GM21786 (cell line): ENCODE measurements around the gene PPP1R37.
"Not testable (repeated sequence)": the region's sequence is repeated elsewhere in the genome, so short reads cannot be mapped to it uniquely, and the experiment has no call there.

ENCODE experiments used
- ATAC-seq: cut with Tn5 transposase; IDR thresholded peaks from one replicate; pipeline ENCODE4 v1.9.1; 2021; ENCODE audit not compliant: unreplicated experiment

PPP1R37 gene

DNA sequence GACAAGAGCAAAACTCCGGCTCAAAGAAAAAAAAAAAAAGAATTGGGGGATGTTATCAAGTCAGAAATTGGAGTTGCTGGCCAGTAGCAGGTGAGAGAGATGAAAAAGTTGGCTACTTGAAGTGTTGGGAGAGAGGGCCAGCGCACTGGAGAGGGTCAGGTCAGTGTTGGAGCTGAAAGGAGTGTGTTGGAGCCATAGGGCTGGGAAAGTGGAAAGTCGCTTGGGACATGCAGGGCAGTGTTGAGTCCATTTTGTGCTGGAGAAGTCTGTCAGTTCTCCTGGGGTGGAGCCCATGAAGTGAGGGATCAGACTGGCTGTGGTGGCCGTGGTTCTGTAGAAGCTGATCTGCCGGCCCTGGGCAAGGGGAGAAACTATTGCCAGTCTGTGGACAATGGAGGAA, 1.7 kb downstream of the PPP1R37 start:
- no peak for ATAC-seq

DNA sequence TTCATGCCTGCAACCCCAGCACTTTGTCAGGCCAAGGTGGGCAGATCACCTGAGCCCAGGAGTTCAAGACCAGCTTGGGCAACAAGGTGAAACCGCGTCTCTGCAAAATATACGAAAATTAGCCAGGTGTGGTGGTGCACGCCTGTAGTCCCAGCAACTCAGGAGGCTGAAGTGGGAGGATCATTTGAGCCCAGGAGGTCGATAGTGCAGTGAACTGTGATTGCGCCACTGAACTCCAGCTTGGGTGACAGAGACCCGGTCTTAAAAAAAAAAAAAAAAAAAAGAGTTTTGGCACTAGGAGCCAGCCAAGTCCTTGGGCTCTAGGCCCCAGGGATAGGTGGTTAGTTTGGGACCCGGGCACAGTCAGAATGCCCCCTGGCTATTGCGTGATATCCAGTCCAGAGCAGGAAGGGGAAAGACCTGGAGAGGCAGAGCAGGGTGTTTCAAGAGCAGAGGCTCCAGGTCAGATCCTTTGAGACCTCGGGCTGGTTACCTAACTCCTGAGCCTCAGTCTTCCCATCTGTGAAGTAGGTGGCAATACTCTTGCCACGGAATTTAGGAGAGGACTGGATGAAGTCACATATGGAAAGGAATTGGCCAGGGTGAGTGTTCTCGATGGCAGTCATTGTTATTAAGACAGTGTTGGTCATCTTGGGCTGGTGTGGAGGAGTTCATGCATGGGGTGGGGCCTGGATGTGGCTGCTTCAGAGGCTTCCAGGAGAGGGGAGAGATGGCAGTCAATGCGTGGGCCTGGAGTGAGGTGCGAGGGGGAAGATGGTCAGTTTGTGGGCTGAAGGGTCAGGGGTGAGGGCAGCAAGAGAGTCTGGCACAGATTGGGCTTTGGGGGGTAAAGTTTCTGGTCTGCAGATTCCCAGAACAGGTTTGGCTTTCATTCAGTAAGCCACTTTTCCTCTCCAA, 2.8 kb downstream of the PPP1R37 start:
- no peak for ATAC-seq

DNA sequence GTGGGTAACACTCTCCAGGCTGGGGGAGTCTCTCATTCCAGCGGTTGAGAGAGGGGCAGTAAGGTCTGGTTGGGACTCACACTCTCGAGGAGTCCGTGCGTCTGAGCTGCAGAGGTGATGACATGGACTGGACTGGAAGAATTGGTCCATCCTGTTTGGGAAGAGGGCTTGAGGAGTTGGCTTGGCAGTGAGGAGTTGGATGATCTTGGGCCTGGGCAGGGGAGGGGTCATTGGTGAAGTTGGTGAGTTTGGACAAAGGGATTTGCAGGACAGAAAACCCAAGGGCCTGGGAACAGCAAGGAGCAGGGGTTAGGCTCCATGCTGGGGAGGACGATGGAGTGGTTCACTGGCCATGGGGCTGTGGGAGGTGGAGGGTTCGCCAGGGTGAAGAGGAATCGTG, 3.7 kb downstream of the PPP1R37 start:
- no peak for ATAC-seq

DNA sequence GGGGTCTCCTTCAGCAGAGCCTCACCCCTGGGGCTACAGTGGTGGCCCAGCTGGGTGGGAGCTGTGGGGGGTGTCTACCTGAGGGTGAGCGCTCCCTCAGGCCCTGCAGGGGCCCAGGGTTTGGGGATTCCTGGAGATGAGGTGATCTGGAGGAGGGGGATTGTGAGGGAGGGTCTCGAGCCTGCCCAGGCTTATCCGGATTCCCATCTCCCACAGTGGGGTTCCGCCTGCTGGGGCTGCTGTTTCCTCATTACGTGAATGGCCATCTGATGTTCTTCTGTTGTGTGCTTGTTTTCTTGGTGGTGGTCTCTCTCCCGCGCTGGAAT, 4.4 kb downstream of the PPP1R37 start:
- ATAC-seq = no peak

DNA sequence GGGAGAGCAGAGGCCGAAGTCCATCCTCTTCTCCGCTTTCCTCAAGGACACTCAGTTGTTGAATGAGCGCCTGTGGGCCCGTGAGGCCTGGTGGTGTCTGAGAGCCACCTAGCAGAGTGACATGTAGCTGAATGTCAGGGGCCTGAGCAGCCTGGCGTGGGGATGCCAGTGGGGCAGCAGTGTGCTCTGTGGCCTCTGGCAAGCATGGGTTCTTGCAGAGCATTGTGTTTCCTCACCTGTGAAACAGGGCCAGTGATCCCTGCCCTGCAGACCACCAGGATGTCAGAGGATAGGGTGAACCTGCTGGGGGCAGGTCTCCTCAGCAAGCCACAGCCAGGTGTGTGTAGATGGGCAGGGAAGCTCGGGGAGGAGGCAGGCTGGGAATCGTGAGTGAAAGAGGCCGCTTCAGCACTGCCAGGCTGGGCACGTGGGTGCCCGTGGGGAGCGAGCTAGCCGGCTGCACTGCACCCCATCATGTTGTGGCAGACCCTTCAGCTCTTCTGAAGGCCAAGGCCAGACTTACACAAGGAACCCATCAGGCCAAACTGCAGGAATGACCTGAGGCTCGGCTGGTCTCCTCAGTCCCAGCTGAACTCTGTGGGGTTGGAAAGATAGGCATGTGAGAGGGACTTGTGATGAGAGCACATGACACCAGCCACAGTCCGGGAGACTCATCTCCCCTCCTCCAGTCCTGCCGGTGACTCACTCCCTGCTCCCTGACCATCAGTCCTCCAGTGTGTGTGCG, 5.0 kb downstream of the PPP1R37 start:
- no peak for ATAC-seq

DNA sequence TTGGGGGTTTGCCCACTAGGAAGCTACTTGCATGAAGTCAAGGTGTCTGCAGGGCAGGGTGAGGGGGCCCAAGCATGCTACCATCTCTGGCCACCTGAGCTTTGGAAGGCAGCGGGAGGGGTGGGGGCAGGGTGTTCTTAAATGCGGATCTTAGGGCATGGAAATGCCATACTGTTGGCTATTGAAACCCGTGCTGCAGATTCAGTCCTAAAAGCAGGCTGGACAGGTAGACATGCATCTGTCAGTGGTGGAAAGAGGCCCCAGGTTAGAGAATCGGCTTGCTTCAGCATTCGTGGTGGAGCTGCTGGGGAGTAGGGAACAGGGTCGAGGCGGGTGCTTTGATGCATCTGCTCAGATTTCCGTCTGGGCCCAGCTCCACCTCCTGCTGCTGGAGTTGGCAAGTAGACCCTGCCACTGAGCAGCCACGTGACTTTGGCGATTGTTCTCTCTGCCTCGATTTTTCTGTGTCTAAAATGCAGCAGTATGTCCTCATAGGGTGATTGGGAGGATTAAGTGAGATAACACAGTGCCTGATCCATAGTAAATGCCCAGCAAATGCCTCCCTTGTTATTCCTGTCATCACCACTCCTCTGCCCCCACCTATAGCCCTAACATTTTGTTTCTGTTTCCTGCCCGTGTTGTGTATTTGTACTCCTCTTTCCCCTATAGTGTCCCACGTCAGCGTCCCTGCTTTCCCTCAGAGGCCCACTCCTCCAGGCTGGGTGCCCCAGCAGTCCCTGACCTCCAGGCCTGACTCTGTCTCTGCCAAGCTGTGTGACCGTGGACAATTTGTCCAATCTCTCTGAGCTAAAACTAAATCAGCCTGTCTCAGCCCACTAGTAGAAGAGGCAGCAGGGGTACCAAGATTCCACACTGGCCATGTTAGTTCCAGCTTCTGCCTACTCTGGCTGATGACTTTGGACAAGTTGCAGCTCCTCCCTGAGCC, 5.8 kb downstream of the PPP1R37 start:
- ATAC-seq = no peak

DNA sequence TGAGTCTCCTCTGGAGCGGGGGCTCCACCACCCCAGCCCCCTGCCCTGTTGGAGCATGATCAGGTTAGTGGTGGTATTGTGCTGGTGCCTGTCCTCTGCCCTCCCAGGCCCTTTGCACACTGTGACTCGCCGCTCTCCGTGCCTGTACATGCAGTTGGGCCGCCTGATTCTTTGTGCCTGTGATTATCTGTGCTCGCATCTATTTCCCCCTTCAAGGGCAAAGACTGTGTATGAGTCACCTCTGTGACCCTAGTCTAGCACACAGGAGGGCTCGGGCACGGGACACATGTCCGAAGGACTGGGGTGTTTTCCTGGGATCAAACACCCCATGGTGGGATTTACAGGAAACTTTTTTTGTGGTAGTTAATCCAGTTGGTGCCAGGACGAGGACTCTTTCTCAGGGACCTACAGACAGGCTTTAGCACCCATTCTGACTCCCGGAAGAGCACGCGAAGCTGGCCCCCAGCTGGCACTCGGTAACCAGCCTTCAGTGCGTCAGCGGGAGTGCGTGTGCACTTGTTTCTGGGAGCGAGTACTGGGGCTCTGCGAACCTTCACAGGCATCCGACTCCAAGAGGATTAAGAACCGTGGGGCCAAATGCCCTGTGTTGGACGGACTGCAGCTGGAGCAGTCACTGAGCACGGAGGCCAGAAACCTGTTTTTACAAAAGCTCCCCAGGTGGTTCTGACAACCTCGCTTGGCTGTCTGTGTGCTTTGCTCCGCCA, 6.7 kb downstream of the PPP1R37 start:
- no peak for ATAC-seq

DNA sequence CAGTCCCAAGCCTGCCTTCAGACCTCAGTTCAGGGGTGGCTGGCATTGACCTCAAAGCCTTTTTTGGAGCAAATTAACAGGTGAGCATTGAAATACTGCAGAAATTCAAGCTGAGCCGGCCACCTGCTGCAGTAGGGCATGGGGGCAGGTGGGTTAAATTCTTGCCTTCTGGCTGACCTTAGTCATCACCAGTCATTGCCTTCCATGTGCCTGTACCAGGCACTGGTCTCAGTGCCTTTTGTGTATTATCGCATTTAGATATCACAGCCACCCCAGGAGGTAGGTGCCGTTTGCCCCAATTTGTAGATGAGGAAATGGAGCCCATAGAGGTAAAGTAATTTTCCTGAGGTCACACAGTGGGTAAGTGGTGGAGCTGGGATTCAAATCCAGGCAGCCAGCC, 7.2 kb downstream of the PPP1R37 start:
- ATAC-seq = no peak

DNA sequence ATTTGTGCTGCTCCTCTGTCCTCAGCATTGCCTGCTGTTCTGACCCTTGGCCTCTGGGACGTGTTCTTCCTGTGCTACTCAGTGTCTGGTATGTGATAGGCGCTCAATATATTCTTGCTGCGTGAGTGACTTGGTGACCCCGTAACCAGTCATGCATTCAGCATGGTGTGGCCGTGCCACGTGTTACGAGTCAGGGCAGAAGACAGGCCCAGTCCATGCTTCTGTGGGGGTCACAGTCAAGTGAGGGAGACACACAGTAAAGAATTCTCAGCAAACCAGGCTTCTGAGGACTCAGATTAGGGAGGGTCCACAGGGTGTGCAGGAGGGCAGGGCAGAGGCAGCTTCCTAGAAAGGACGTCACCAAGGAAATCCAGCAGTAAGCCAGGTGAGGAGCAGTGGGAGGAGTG, 7.9 kb downstream of the PPP1R37 start:
- ATAC-seq = no peak

DNA sequence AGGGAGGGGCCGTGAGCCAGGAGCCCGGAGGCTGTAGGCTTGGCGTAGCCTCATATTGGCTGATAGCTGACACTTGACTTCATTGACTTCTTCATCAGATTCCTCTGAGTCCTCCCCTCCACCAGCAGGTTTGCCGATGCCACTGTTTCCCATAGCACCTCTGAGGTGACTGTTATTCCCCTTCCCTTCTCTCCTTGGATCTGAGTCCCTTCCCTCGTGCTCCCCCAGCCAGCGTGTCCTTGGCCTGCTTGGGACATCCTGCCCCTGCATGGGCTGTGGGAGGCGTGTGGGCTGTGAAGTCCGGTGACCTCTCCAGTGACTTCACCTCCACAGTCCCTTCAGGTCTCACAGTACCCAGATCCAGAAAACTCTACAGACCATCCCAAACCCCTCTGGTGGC, 8.8 kb downstream of the PPP1R37 start:
- no peak for ATAC-seq

DNA sequence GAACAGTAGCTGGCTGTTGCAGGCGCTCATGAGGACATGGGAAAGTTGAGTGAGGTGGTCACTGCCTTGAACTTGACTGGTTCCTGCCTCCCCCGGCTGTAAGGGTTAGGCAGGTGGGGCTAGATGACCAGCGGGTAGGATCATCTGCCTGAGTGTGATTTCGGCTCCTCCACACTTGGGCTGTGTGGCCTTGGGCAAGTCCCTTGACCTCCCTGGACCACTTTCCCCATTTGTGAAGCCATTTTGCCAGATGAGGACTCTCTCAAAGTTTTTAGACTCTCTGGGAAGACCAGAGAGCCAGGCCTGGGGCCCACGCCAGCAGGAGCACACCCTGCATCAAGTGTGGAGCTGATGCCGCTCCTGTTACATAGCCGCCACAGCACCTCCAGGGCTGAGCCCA, 9.5 kb downstream of the PPP1R37 start:
- no peak for ATAC-seq

DNA sequence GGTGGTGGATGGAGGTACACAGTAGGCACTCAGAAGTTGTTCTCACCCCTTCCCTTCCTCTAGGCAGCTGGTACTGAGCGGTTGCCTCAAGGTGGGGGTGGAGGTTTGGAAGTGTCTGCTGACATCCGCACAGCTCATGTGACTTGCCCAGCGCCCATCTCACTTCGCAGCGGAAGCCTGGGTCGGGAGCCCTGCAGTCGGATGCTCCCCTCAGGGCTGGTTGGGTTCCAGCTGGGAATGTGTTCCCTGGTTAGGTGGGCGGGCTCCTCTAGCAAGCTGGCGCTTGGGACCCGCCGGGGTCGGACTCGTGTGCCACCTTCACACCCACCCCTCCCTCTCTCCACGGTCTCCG, 10.2 kb downstream of the PPP1R37 start:
- ATAC-seq = no peak

DNA sequence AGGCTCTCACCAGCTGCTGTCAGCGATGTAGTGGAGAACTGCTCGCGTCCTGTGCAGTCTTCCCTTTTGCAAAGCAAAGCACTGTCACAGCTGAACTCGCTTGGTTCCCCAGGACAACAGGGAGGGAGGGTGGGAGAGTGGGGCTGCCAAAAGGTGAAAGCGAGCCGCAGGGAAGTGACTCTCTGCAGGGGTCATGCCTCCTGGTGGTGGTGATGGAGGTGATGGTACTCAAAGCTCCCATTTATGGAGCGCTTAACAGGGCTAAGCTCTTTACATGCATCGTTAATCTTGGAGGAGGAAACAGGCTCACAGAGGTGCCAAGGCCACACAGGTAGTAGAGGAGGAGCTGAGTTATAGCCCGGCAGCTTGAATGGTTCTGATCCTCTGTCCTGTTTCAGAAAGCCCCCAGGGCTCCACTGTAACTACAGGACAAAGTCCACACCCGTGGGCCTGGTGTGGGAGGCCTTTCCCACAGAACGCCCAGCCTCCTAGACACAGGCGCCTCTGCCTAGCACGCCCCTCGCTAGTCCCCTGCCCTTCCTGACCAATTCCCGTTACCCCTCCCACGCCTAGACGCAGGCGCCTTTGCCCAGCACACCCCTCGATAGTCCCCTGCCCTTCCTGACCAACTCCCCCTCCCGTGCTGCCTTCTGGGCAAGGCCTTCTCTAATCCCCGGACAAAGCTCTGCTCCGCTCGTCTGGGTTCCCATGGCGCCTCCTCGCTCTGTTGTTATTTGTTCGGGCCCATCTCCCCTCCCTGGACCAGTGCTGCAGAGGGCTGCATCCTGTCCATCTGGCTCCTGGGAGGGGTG, 10.7 kb downstream of the PPP1R37 start:
- ATAC-seq = no peak

DNA sequence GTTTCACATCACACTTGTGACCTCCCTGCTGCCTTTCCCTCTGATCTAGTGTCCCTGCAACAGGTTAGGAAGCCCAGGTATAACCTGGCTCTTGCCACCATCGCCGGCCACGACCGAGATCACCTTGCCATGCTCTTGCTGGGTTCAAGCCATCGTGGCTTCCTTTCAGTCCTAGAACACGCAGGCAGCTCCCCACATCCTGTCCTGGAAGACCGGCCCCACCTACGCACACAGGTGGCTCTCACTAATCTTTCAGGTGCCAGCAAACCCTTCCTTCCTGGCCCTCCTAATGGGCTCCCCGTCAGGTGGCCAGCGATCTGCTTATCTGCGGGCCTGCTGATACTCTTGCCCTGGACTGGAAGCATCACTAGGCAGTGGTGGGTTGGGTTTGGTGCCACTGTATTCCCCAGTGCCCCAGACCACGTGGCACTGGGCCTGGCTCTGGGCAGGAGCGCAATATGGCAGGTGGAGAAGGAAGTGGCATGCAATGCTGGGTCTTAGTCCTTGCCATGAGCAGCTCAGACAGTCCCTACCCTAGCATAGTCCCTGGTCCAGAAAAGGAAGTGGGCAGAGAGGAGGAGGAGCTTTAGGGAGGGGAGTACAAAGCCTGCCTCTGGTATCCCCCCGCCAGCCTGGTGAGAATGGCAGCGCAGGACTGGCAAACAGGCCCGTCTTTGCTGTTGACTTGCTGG, 11.8 kb downstream of the PPP1R37 start:
- no peak for ATAC-seq

DNA sequence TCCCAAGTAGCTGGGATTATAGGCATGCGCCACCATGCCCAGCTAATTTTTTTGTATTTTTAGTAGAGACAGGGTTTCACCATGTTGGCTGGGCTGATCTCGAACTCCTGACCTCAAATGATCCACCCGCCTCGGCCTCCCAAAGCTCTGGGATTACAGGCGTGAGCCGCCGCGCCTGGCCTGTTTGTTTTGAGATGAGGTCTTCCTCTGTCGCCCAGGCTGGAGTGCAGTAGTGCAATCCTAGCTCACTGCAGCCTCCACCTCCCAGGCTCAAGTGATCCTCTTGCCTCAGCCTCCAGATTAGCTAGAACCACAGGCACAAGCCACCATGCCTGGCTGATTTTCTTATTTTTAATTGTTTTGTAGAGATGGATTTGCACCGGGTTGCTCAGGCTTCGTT, 13.4 kb downstream of the PPP1R37 start:
- not testable (repeated sequence) for ATAC-seq

DNA sequence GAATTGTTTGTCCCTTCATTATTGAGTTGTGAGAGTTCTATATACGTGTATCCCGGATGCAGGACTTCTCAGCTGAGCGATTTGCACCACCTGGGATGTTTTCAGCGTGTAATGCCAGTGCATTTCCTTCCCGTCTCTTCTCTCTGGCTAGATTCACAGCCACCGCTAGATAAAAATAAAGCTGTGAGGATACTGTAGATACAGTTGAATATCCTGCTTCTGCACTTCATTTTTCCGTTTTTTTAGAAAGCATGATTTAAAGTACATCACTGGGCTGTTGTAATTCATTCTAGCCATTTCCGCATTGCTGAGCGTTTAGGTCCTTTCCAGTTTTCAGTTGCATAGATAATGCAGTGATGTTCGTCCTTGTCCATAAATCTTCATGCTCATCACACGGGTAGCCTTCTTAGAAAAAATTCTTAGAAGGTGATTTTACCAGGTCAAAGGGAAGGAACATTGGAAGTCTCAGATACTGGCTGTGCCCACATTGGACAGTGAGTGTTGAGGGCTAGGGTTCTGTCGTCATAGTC, 14.7 kb downstream of the PPP1R37 start:
- ATAC-seq = no peak

DNA sequence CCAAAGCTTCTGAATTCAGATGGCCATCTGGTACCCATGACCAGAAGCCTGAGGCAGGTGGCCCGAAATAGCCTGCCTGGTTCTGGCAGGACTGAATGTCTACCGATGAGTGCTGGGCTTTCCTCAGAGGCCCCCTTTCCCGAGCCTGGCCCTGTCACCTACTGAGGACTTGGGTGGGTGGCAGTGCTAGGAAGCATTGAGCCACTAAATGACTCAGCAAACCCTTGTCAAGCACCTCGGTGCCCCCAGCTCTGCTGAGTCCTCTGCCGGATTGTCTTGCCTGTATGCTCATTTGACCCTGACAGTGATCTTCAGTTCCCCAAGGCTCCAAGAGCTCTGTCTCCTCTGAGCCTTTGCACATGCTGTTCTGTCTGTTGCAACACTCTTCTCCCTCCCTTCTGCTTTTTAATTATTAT, 17.9 kb downstream of the PPP1R37 start:
- ATAC-seq = no peak

DNA sequence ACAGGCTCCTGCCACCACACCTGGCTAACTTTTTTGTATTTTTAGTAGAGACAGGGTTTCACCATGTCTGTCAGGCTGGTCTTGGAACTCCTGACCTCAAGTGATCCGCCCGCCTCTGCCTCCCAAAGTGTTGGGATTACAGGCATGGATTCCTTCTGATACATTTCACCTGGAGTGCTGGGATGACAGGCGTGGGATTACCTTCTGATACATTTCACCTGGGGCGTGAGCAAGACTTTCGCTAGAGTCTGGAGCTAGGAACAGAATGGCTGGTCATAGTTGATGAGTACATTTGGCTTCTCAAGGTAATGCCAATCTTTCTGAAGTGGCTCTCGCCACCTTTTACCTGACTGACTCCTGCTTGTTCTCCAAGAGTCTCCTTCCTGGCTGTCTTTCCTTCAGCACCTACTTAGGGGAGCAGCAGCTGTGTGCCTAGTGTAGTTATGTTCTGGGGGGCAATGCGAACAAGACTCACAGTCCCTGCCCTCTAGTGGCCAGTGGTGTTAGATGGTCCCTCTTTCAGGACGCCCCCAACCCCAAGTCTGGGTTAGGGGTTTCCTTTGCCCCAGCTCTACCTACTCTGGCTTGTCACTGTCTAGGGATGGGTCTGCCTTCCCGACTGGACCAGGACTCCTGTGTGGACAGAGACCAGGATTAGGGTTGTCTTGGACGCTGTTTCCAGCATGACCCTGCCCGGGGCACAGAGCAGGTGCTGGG, 19.3 kb downstream of the PPP1R37 start:
- no peak for ATAC-seq
